ENCODE measurements around the gene CLK3.

Gene CLK3

DNA sequence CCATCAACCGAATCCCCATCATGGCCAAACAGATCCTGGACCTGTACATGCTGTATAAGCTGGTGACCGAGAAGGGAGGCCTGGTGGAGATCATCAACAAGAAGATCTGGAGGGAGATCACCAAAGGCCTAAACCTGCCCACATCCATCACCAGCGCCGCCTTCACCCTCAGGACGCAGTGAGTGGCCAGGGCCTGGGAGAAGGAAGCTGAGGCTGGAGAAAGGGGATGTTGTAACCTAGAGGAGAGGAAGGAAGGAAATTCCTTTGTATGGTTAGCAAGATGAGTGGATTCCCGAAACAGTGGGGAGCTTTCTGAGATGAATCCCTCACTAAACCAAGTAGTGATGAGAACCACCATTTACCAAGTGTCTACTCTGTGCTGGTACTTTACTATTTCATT is 25.8 kb upstream of the CLK3 start:
- H3K4me1 ChIP-seq (ENCODE audit: control insufficient read depth, insufficient read depth, low read depth, low read length) = peaks cover 8% of the 10 kb centered on the region
- 100% methylated on average over 5 of the region's 6 CpGs for WGBS
- H2BK12ac ChIP-seq (ENCODE audit: low read length in 2 of 2) = no peak overlapping the region
- H3K23ac ChIP-seq (ENCODE audit: low read length in 2 of 2) = no peak overlapping the region
- H4K8ac ChIP-seq (ENCODE audit: low read length) = no peak overlapping the region
- H2BK5ac ChIP-seq (ENCODE audit: low read depth, low read length, poor library complexity, severe bottlenecking) = no peak overlapping the region
- no peaks in the 10 kb centered on the region for H3K9me3 ChIP-seq (ENCODE audit: control insufficient read depth, low read length)
- no peak overlapping the region for H3K4ac ChIP-seq (ENCODE audit: low read depth in 1 of 2, low read length in 2 of 2)
- no peak overlapping the region for H3K14ac ChIP-seq (ENCODE audit: low read length in 2 of 2)
- no peaks in the 10 kb centered on the region for H3K27me3 ChIP-seq (ENCODE audit: control insufficient read depth in 1 of 2, insufficient read depth in 1 of 2, low read length in 2 of 2)
- no peak overlapping the region for H3K4me3 ChIP-seq (ENCODE audit: insufficient read depth in 1 of 2, low read depth in 1 of 2, low read length in 2 of 2)
- peak overlapping the region; percentile 88 for H2BK15ac ChIP-seq (ENCODE audit: low read depth, poor library complexity, severe bottlenecking)
- no peak overlapping the region for H4K91ac ChIP-seq (ENCODE audit: low read length)
- no peak overlapping the region for H3K27ac ChIP-seq (ENCODE audit: low read length, poor library complexity, severe bottlenecking)
- no peak overlapping the region for H3K4me2 ChIP-seq (ENCODE audit: low read length, poor library complexity, severe bottlenecking)
- no peak overlapping the region for H3K9ac ChIP-seq (ENCODE audit: low read length)
- H2BK120ac ChIP-seq (ENCODE audit: low read depth, low read length) = no peak overlapping the region
- H3K18ac ChIP-seq (ENCODE audit: low read depth in 1 of 2, low read length in 2 of 2) = peak overlapping the region in 1 of 2 experiments; percentile 29
- DNase-seq = no peak
- H3K79me1 ChIP-seq (replicated peaks; ENCODE audit: low read length, poor library complexity, severe bottlenecking) = no peaks in the 10 kb centered on the region
- H2AFZ ChIP-seq (ENCODE audit: low read depth, low read length) = no peak overlapping the region
- no peak overlapping the region for H2AK5ac ChIP-seq (ENCODE audit: low read length, severe bottlenecking)
- H3K36me3 ChIP-seq (ENCODE audit: control insufficient read depth in 1 of 2, insufficient read depth in 2 of 2, low read depth in 1 of 2, low read length in 2 of 2) = peaks cover 26 to 42% of the 10 kb centered on the region in 2 experiments

GRCh38 chr15:74592222-74592621 is 23.4 kb upstream of the CLK3 start:
- 93% methylated on average over 2 of the region's 3 CpGs for WGBS
- no peaks in the 10 kb centered on the region for H3K27me3 ChIP-seq (ENCODE audit: control insufficient read depth in 1 of 2, insufficient read depth in 1 of 2, low read length in 2 of 2)

DNA sequence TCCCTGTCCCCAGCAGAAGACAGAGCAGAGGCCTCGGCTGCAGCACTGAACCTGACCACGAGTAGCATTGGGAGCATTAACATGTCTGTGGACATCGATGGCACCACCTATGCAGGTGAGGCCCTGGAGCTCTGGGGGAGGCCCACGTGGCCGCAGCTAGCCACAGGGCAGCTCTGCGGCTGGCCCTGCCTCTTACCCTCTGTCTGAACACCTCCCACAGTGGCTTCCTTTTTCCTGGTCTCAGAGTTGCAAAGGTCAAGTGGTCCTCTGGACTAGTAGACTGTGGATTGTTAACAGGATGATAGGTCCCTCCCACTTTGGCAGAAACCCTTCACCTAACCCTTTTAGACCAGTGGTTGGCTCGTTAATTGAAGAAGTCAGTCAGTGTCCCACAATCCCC is 22.5 kb upstream of the CLK3 start:
- Histone ChIP-seq H4K91ac (ENCODE audit: low read length) (no peak overlapping the region), H4K8ac (ENCODE audit: low read length) (no peak overlapping the region), H3K23ac (ENCODE audit: low read length in 2 of 2) (no peak overlapping the region), H3K4me2 (ENCODE audit: low read length, poor library complexity, severe bottlenecking) (no peak overlapping the region), H2BK12ac (ENCODE audit: low read length in 2 of 2) (no peak overlapping the region), H2AK5ac (ENCODE audit: low read length, severe bottlenecking) (no peak overlapping the region), H2AFZ (ENCODE audit: low read depth, low read length) (no peak overlapping the region), H3K18ac (ENCODE audit: low read depth in 1 of 2, low read length in 2 of 2) (no peak overlapping the region), H3K9ac (ENCODE audit: low read length) (no peak overlapping the region), H3K79me1 (replicated peaks; ENCODE audit: low read length, poor library complexity, severe bottlenecking) (no peaks in the 10 kb centered on the region), H3K27me3 (ENCODE audit: control insufficient read depth in 1 of 2, insufficient read depth in 1 of 2, low read length in 2 of 2) (no peaks in the 10 kb centered on the region), H3K9me3 (ENCODE audit: control insufficient read depth, low read length) (no peaks in the 10 kb centered on the region), H3K27ac (ENCODE audit: low read length, poor library complexity, severe bottlenecking) (no peak overlapping the region), H3K4me1 (ENCODE audit: control insufficient read depth, insufficient read depth, low read depth, low read length) (peaks cover 8% of the 10 kb centered on the region), H3K14ac (ENCODE audit: low read length in 2 of 2) (no peak overlapping the region), H2BK15ac (ENCODE audit: low read depth, poor library complexity, severe bottlenecking) (no peak overlapping the region), H3K4ac (ENCODE audit: low read depth in 1 of 2, low read length in 2 of 2) (no peak overlapping the region), H2BK120ac (ENCODE audit: low read depth, low read length) (no peak overlapping the region), H3K4me3 (ENCODE audit: insufficient read depth in 1 of 2, low read depth in 1 of 2, low read length in 2 of 2) (no peak overlapping the region), H2BK5ac (ENCODE audit: low read depth, low read length, poor library complexity, severe bottlenecking) (no peak overlapping the region), H3K36me3 (ENCODE audit: control insufficient read depth in 1 of 2, insufficient read depth in 2 of 2, low read depth in 1 of 2, low read length in 2 of 2) (peaks cover 29 to 40% of the 10 kb centered on the region in 2 experiments)
- DNase-seq = peak; percentile 28
- WGBS = 79% methylated on average over 6 of the region's 7 CpGs

More at GRCh38 chr15:74592222-74592621, 23.4 kb upstream of the CLK3 start:
- H2BK5ac ChIP-seq (ENCODE audit: low read depth, low read length, poor library complexity, severe bottlenecking) = no peak overlapping the region
- H3K14ac ChIP-seq (ENCODE audit: low read length in 2 of 2) = no peak overlapping the region
- H2BK15ac ChIP-seq (ENCODE audit: low read depth, poor library complexity, severe bottlenecking) = no peak overlapping the region
- H2BK120ac ChIP-seq (ENCODE audit: low read depth, low read length) = no peak overlapping the region
- H2AFZ ChIP-seq (ENCODE audit: low read depth, low read length) = no peak overlapping the region
- no peaks in the 10 kb centered on the region for H3K79me1 ChIP-seq (replicated peaks; ENCODE audit: low read length, poor library complexity, severe bottlenecking)
- no peak overlapping the region for H2BK12ac ChIP-seq (ENCODE audit: low read length in 2 of 2)
- H2AK5ac ChIP-seq (ENCODE audit: low read length, severe bottlenecking) = no peak overlapping the region
- no peak overlapping the region for H3K23ac ChIP-seq (ENCODE audit: low read length in 2 of 2)
- H3K4me1 ChIP-seq (ENCODE audit: control insufficient read depth, insufficient read depth, low read depth, low read length) = peaks cover 8% of the 10 kb centered on the region
- H3K4me3 ChIP-seq (ENCODE audit: insufficient read depth in 1 of 2, low read depth in 1 of 2, low read length in 2 of 2) = no peak overlapping the region
- H3K27ac ChIP-seq (ENCODE audit: low read length, poor library complexity, severe bottlenecking) = no peak overlapping the region
- H3K36me3 ChIP-seq (ENCODE audit: control insufficient read depth in 1 of 2, insufficient read depth in 2 of 2, low read depth in 1 of 2, low read length in 2 of 2) = peaks cover 29 to 40% of the 10 kb centered on the region in 2 experiments
- H3K4me2 ChIP-seq (ENCODE audit: low read length, poor library complexity, severe bottlenecking) = no peak overlapping the region
- DNase-seq = no peak
- H4K91ac ChIP-seq (ENCODE audit: low read length) = no peak overlapping the region
- H3K18ac ChIP-seq (ENCODE audit: low read depth in 1 of 2, low read length in 2 of 2) = no peak overlapping the region
- H3K4ac ChIP-seq (ENCODE audit: low read depth in 1 of 2, low read length in 2 of 2) = no peak overlapping the region
- H3K9me3 ChIP-seq (ENCODE audit: control insufficient read depth, low read length) = no peaks in the 10 kb centered on the region
- no peak overlapping the region for H3K9ac ChIP-seq (ENCODE audit: low read length)
- H4K8ac ChIP-seq (ENCODE audit: low read length) = no peak overlapping the region

- H2AK5ac ChIP-seq (ENCODE audit: low read length, severe bottlenecking) = no peak overlapping the region
- no peak overlapping the region for H2BK120ac ChIP-seq (ENCODE audit: low read depth, low read length)
- H3K79me1 ChIP-seq (replicated peaks; ENCODE audit: low read length, poor library complexity, severe bottlenecking) = no peaks in the 10 kb centered on the region
- no peak overlapping the region for H3K4me2 ChIP-seq (ENCODE audit: low read length, poor library complexity, severe bottlenecking)
- H4K8ac ChIP-seq (ENCODE audit: low read length) = no peak overlapping the region
- H3K36me3 ChIP-seq (ENCODE audit: control insufficient read depth in 1 of 2, insufficient read depth in 2 of 2, low read depth in 1 of 2, low read length in 2 of 2) = peaks cover 40 to 42% of the 10 kb centered on the region in 2 experiments
- no peak overlapping the region for H3K23ac ChIP-seq (ENCODE audit: low read length in 2 of 2)
- 94% methylated on average over 4 of the region's 4 CpGs for WGBS
- no peak overlapping the region for H3K9ac ChIP-seq (ENCODE audit: low read length)
- H3K4me1 ChIP-seq (ENCODE audit: control insufficient read depth, insufficient read depth, low read depth, low read length) = peaks cover 6% of the 10 kb centered on the region
- no peaks in the 10 kb centered on the region for H3K27me3 ChIP-seq (ENCODE audit: control insufficient read depth in 1 of 2, insufficient read depth in 1 of 2, low read length in 2 of 2)
- H3K4ac ChIP-seq (ENCODE audit: low read depth in 1 of 2, low read length in 2 of 2) = no peak overlapping the region
- H3K18ac ChIP-seq (ENCODE audit: low read depth in 1 of 2, low read length in 2 of 2) = no peak overlapping the region
- no peak overlapping the region for H3K14ac ChIP-seq (ENCODE audit: low read length in 2 of 2)
- H2BK5ac ChIP-seq (ENCODE audit: low read depth, low read length, poor library complexity, severe bottlenecking) = no peak overlapping the region
- no peak overlapping the region for H3K27ac ChIP-seq (ENCODE audit: low read length, poor library complexity, severe bottlenecking)
- no peak overlapping the region for H3K4me3 ChIP-seq (ENCODE audit: insufficient read depth in 1 of 2, low read depth in 1 of 2, low read length in 2 of 2)
- no peak overlapping the region for H2BK12ac ChIP-seq (ENCODE audit: low read length in 2 of 2)
- H3K9me3 ChIP-seq (ENCODE audit: control insufficient read depth, low read length) = no peaks in the 10 kb centered on the region
- no peak for DNase-seq
- H2AFZ ChIP-seq (ENCODE audit: low read depth, low read length) = no peak overlapping the region
- no peak overlapping the region for H4K91ac ChIP-seq (ENCODE audit: low read length)
- H2BK15ac ChIP-seq (ENCODE audit: low read depth, poor library complexity, severe bottlenecking) = no peak overlapping the region
Observed at GRCh38 chr15:74594455-74594854, 21.2 kb upstream of the CLK3 start.
